GM06990 (cell line): ENCODE measurements around the gene EGR2.

ENCODE experiments used
- DNase-seq: peaks from one replicate; pipeline ENCODE4 v3.0.0-alpha.2; 2011; ENCODE audit not compliant: insufficient read length; ENCODE audit errors: extremely low read depth
- H3K27me3 ChIP-seq: replicated peaks from 2 replicates; pipeline ENCODE4 v1.6.0; 2011; ENCODE audit warnings: low read length; ENCODE audit not compliant: control insufficient read depth, insufficient read depth
- H3K36me3 ChIP-seq: 2 replicates; pipeline ENCODE4 v1.5.1; 2011; ENCODE audit warnings: low read length; ENCODE audit not compliant: control insufficient read depth, insufficient read depth
- H3K4me3 ChIP-seq: replicated peaks from 2 replicates; pipeline ENCODE4 v1.5.1; 2011; ENCODE audit warnings: low read depth, mild to moderate bottlenecking, control low read depth, low read length
- TF ChIP-seq, protein P1 (sequence below): IDR thresholded peaks from 2 replicates; pipeline ENCODE4 v1.5.1; 2011; ENCODE audit warnings: low read length, control low read depth, mild to moderate bottlenecking, inconsistent platforms; ENCODE audit not compliant: insufficient read depth, poor library complexity, severe bottlenecking

EGR2 gene

GRCh38 chr10:62813981-62814380 is 2.2 kb downstream of the EGR2 start:
- H3K36me3 ChIP-seq: peaks cover 7% of the 10 kb centered on the region
- peak overlapping the region; percentile 68 for H3K4me3 ChIP-seq
- TF ChIP-seq, protein P1, sequence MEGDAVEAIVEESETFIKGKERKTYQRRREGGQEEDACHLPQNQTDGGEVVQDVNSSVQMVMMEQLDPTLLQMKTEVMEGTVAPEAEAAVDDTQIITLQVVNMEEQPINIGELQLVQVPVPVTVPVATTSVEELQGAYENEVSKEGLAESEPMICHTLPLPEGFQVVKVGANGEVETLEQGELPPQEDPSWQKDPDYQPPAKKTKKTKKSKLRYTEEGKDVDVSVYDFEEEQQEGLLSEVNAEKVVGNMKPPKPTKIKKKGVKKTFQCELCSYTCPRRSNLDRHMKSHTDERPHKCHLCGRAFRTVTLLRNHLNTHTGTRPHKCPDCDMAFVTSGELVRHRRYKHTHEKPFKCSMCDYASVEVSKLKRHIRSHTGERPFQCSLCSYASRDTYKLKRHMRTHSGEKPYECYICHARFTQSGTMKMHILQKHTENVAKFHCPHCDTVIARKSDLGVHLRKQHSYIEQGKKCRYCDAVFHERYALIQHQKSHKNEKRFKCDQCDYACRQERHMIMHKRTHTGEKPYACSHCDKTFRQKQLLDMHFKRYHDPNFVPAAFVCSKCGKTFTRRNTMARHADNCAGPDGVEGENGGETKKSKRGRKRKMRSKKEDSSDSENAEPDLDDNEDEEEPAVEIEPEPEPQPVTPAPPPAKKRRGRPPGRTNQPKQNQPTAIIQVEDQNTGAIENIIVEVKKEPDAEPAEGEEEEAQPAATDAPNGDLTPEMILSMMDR: no peak
- DNase-seq: no peak
- no peaks in the 10 kb centered on the region for H3K27me3 ChIP-seq

DNA sequence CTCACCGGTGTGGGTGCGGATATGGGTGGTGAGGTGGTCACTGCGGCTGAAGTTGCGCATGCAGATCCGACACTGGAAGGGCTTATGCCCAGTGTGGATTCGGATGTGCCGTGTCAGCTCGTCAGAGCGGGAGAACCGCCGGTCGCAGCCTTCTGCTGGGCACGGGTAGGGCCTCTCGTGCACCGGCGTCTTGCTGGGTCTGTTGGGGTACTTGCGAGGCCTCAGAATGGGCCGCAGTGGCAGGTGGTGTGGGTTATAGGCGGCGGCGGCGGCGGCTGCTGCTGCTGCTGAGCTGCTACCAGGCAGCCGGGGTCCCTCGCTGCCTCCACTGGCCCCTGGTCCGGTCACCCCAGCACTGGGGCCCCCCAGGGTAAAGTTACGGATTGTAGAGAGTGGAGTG is 2.7 kb downstream of the EGR2 start:
- H3K27me3 ChIP-seq: no peaks in the 10 kb centered on the region
- DNase-seq: no peak
- peak overlapping the region; percentile 68 for H3K4me3 ChIP-seq
- peaks cover 7% of the 10 kb centered on the region for H3K36me3 ChIP-seq
- TF ChIP-seq, protein P1: no peak

- no peak for DNase-seq
- Histone ChIP-seq H3K27me3 (no peaks in the 10 kb centered on the region), H3K4me3 (peak overlapping the region; percentile 30), H3K36me3 (peaks cover 7% of the 10 kb centered on the region)
- TF ChIP-seq, protein P1: no peak
Observed at GRCh38 chr10:62812672-62813439, 3.3 kb downstream of the EGR2 start.

- Histone ChIP-seq H3K4me3 (no peak overlapping the region), H3K36me3 (peaks cover 7% of the 10 kb centered on the region), H3K27me3 (no peaks in the 10 kb centered on the region)
- TF ChIP-seq, protein P1: no peak
- peak; percentile 68 for DNase-seq
Observed at GRCh38 chr10:62811159-62811875, 4.8 kb downstream of the EGR2 start.

DNA sequence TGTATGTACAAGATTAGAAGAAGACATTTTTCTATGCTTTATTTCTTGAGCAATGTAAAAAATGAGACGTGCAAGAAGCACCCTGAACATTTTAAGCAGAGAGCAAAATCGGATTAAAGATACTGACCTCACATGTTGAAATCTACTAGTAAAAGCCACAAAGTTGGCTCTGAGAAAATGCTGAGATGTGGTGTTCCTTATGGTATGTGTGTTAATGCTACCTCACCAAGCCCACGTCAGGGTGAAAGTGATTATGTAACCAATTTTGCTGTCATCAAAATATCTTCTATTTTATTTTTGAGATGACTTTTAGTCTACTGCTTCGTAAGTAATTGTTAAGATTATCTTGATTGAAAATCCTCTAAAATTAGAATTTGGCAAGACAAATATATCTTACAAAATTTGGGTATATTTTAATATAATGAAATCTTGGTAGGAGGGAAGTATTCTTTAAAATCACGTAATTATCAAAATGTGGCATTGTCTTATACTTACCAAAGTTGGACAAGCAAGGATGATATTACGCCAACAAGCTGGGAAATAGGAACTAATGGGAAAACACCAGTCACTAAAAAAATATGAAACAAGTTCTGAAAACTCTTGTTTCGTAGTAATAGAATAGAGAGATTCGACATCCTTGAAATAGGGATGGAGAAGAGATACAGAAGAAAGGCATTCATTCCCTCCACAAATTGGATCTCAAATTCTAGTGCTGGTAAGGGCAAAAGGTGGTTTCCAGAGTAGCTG is 5.8 kb downstream of the EGR2 start:
- H3K4me3 ChIP-seq: no peak overlapping the region
- H3K36me3 ChIP-seq: peaks cover 7% of the 10 kb centered on the region
- TF ChIP-seq, protein P1: no peak
- DNase-seq: no peak
- H3K27me3 ChIP-seq: no peaks in the 10 kb centered on the region
